ENCODE data around the gene RXRB.

GRCh38 chr6:33211666-33212422 lies 11.4 kb upstream of the RXRB start:
- TF ChIP-seq POLR2AphosphoS5 (IDR thresholded peaks at IDR 0.05; ENCODE audit: insufficient read depth, low read depth, low read length) (no peak), EZH2 (IDR thresholded peaks at IDR 0.05; ENCODE audit: borderline replicate concordance, low read depth, low read length, severe bottlenecking) (no peak), MYC (IDR thresholded peaks at IDR 0.05; ENCODE audit: low read depth, low read length) (no peak)
- TF ChIP-seq, protein P1, sequence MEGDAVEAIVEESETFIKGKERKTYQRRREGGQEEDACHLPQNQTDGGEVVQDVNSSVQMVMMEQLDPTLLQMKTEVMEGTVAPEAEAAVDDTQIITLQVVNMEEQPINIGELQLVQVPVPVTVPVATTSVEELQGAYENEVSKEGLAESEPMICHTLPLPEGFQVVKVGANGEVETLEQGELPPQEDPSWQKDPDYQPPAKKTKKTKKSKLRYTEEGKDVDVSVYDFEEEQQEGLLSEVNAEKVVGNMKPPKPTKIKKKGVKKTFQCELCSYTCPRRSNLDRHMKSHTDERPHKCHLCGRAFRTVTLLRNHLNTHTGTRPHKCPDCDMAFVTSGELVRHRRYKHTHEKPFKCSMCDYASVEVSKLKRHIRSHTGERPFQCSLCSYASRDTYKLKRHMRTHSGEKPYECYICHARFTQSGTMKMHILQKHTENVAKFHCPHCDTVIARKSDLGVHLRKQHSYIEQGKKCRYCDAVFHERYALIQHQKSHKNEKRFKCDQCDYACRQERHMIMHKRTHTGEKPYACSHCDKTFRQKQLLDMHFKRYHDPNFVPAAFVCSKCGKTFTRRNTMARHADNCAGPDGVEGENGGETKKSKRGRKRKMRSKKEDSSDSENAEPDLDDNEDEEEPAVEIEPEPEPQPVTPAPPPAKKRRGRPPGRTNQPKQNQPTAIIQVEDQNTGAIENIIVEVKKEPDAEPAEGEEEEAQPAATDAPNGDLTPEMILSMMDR (IDR thresholded peaks at IDR 0.05; ENCODE audit: extremely low read depth in 1 of 2, insufficient read depth in 1 of 2, low read depth in 1 of 2, low read length in 2 of 2) = no peak
- TF ChIP-seq, protein P2, sequence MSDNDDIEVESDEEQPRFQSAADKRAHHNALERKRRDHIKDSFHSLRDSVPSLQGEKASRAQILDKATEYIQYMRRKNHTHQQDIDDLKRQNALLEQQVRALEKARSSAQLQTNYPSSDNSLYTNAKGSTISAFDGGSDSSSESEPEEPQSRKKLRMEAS (IDR thresholded peaks at IDR 0.05; ENCODE audit: insufficient read depth, insufficient read length) = no peak
